KG1 (cell line): ENCODE results near the gene ANXA1.
A peak's percentile ranks its signal among the peaks of the same experiment; 100 is the strongest.

Source experiments
- DNase-seq: peaks from one replicate; lab custom pipeline; 2025; lab: John Stamatoyannopoulos, UW

Gene ANXA1

GRCh38 chr9:73138516-73138915 lies 13.1 kb upstream of the ANXA1 start:
- no peak for DNase-seq

GRCh38 chr9:73141282-73141681 lies 10.4 kb upstream of the ANXA1 start:
- no peak for DNase-seq

- no peak for DNase-seq
These were observed 7.8 kb upstream of the ANXA1 start for GRCh38 chr9:73143711-73144328.

- no peak for DNase-seq
These were observed 5.4 kb upstream of the ANXA1 start for GRCh38 chr9:73146111-73146815.

GRCh38 chr9:73148447-73148937 lies 3.2 kb upstream of the ANXA1 start:
- no peak for DNase-seq

GRCh38 chr9:73149371-73150067 lies 2.1 kb upstream of the ANXA1 start:
- DNase-seq = peak; percentile 51

- no peak for DNase-seq
These were observed 829 bp downstream of the ANXA1 start for GRCh38 chr9:73152543-73152844.

- peak; percentile 49 for DNase-seq
These were observed 1.3 kb downstream of the ANXA1 start for GRCh38 chr9:73152953-73153352.

- no peak for DNase-seq
These were observed 2.1 kb downstream of the ANXA1 start for GRCh38 chr9:73153793-73154227.

- DNase-seq = no peak
These were observed 2.6 kb downstream of the ANXA1 start for GRCh38 chr9:73154271-73154670.

- DNase-seq = no peak
These were observed 3.1 kb downstream of the ANXA1 start for GRCh38 chr9:73154722-73155121.

- DNase-seq = no peak
These were observed 3.7 kb downstream of the ANXA1 start for GRCh38 chr9:73155377-73155776.

GRCh38 chr9:73155968-73156864 lies 4.6 kb downstream of the ANXA1 start:
- DNase-seq = no peak

- no peak for DNase-seq
These were observed 5.2 kb downstream of the ANXA1 start for GRCh38 chr9:73156865-73157187.

- no peak for DNase-seq
These were observed 6.1 kb downstream of the ANXA1 start for GRCh38 chr9:73157811-73158210.

GRCh38 chr9:73158723-73159122 lies 7.1 kb downstream of the ANXA1 start:
- DNase-seq = no peak

- no peak for DNase-seq
These were observed 9.2 kb downstream of the ANXA1 start for GRCh38 chr9:73160868-73161267.

- no peak for DNase-seq
These were observed 11.5 kb downstream of the ANXA1 start for GRCh38 chr9:73162987-73163768.

- DNase-seq = no peak
These were observed 14.2 kb downstream of the ANXA1 start for GRCh38 chr9:73165911-73166310.

GRCh38 chr9:73166468-73166867 lies 14.8 kb downstream of the ANXA1 start:
- DNase-seq = no peak

GRCh38 chr9:73167614-73168013 lies 15.9 kb downstream of the ANXA1 start:
- DNase-seq = no peak
